HepG2 (cell line): ENCODE measurements around the gene ERRFI1. TPM values are rescaled to one million over a fixed set of nuclear protein-coding genes. Genes with fewer than 3 reads are reported as not detected.

ENCODE experiments used
- ATAC-seq: fragments of 200-7000 bp; cut with Tn5 transposase; 3 replicates; pipeline ENCODE4 v1.9.1; 2020; ENCODE audit warnings: mild to moderate bottlenecking, moderate library complexity
- BruUV-seq: library from RNA; stranded (reverse); fragments of 400-500 nt; replicated peaks from 2 replicates; lab custom pipeline; 2021; lab: Mats Ljungman, UMichigan
- CTCF ChIA-PET: fragments of 300-600 bp; formaldehyde crosslinking; extraction: SDS; loops from one replicate; lab custom pipeline; 2021; ENCODE audit warnings: low total read pairs, inconsistent platforms, low intra/inter-chr PET ratio; lab: Yijun Ruan, JAX
- POLR2A ChIA-PET: fragments of 350-600 bp; sonication (Branson Sonifier 250); formaldehyde crosslinking; loops from one replicate; lab custom pipeline; 2020; ENCODE audit warnings: antibody characterized with exemption, inconsistent platforms; lab: Yijun Ruan, JAX
- DNase-seq: peaks from one replicate; pipeline ENCODE4 v3.0.0-alpha.2; 2015; ENCODE audit warnings: low spot score
- FAIRE-seq: peaks from 3 replicates; lab custom pipeline; 2011; peaks lifted over from hg19 to GRCh38; lab: Jason Lieb, UNC
- H2AFZ ChIP-seq: one replicate; pipeline ENCODE4 v1.6.1; 2011; ENCODE audit warnings: low read length, inconsistent platforms
- H3K27ac ChIP-seq: fragments of 300-600 bp; 3 replicates; pipeline ENCODE4 v1.8.0; 2011; ENCODE audit warnings: mixed run types, mild to moderate bottlenecking, mixed read lengths, low read length, inconsistent platforms; ENCODE audit not compliant: insufficient read depth; ENCODE audit errors: extremely low read length
- H3K27me3 ChIP-seq, 2 experiments: fragments of 200-600 bp in 1 of 2; 2 replicates in 1 of 2; 3 replicates in 1 of 2; pipeline versions ENCODE4 v1.6.0 to v1.8.0; 2011; ENCODE audit warnings: low read length in 2 of 2, mild to moderate bottlenecking in 2 of 2, moderate library complexity in 2 of 2, inconsistent platforms in 1 of 2; ENCODE audit not compliant: insufficient read depth in 2 of 2, control insufficient read depth in 1 of 2
- H3K36me3 ChIP-seq, 2 experiments: fragments of 200-600 bp in 1 of 2; replicated peaks in 1 of 2; 2 replicates in 1 of 2; 3 replicates in 1 of 2; pipeline versions ENCODE4 v1.5.1 to v1.8.0; 2011; ENCODE audit warnings: low read length in 2 of 2, inconsistent platforms in 1 of 2; ENCODE audit not compliant: insufficient read depth in 2 of 2, control insufficient read depth in 1 of 2
- H3K4me1 ChIP-seq: 2 replicates; pipeline ENCODE4 v1.5.1; 2012; ENCODE audit warnings: low read length, inconsistent platforms; ENCODE audit not compliant: insufficient read depth
- H3K4me2 ChIP-seq: 2 replicates; pipeline ENCODE4 v1.6.0; 2011; ENCODE audit warnings: low read depth, low read length, inconsistent platforms
- H3K4me3 ChIP-seq, 3 experiments: fragments of 200-600 bp in 1 of 3; sonication (generic), shearing (Covaris generic) in 1 of 3; replicated peaks in 1 of 3; 2 replicates each; pipeline ENCODE4 v1.5.1; 2011 to 2016; ENCODE audit warnings: low read length in 3 of 3, inconsistent platforms in 2 of 3, low read depth in 2 of 3, mild to moderate bottlenecking in 2 of 3, control low read depth in 1 of 3, mixed read lengths in 1 of 3; ENCODE audit not compliant: insufficient read depth in 1 of 3
- H3K79me2 ChIP-seq: one replicate; pipeline ENCODE4 v1.6.1; 2011; ENCODE audit warnings: low read length, inconsistent platforms; ENCODE audit not compliant: insufficient read depth
- H3K9ac ChIP-seq: 2 replicates; pipeline ENCODE4 v1.6.0; 2011; ENCODE audit warnings: mild to moderate bottlenecking, low read depth, low read length, inconsistent platforms; ENCODE audit not compliant: insufficient read depth
- H3K9me3 ChIP-seq: 2 replicates; pipeline ENCODE4 v1.5.1; 2012; ENCODE audit warnings: mild to moderate bottlenecking, low read length
- H4K20me1 ChIP-seq: 2 replicates; pipeline ENCODE4 v1.6.0; 2011; ENCODE audit warnings: inconsistent platforms, mild to moderate bottlenecking, low read length, moderate library complexity; ENCODE audit not compliant: insufficient read depth
- CHD2 ChIP-seq: IDR thresholded peaks from 2 replicates; pipeline ENCODE4 v1.6.1; 2011; ENCODE audit warnings: low read depth, low read length, improper control_type of control experiment
- HNF4A ChIP-seq: sonication (generic); formaldehyde crosslinking; IDR thresholded peaks from 2 replicates; pipeline ENCODE4 v1.4.0; 2020; ENCODE audit warnings: missing genetic modification reagents
- HNRNPK ChIP-seq: fragments of 200-400 bp; formaldehyde crosslinking; IDR thresholded peaks from 2 replicates; pipeline ENCODE4 v1.6.1; 2018; ENCODE audit warnings: low read length, low read depth, moderate library complexity, mild to moderate bottlenecking; ENCODE audit not compliant: poor library complexity, severe bottlenecking
- IRF2 ChIP-seq: IDR thresholded peaks from 2 replicates; pipeline ENCODE4 v1.6.1; 2018; ENCODE audit warnings: missing genetic modification reagents, missing compliant biosample characterization
- KDM5A ChIP-seq: fragments of 200-600 bp; sonication (generic); IDR thresholded peaks from 2 replicates; pipeline ENCODE4 v1.7.0; 2018; ENCODE audit warnings: antibody characterized with exemption, mild to moderate bottlenecking, low read length, borderline replicate concordance
- MAZ ChIP-seq, 2 experiments: sonication (generic) in 1 of 2; formaldehyde crosslinking in 1 of 2; IDR thresholded peaks; 2 replicates each; pipeline versions ENCODE4 v1.5.0 to v1.6.1; 2012 to 2020; ENCODE audit warnings: low read depth in 2 of 2, mild to moderate bottlenecking in 2 of 2, borderline replicate concordance in 1 of 2, improper control_type of control experiment in 1 of 2, low read length in 1 of 2, missing genetic modification reagents in 1 of 2, moderate library complexity in 1 of 2
- NCOR1 ChIP-seq: fragments of 200-600 bp; sonication (generic); IDR thresholded peaks from 2 replicates; pipeline ENCODE4 v1.7.0; 2017; ENCODE audit warnings: antibody characterized with exemption, low read length, borderline replicate concordance
- NFIC ChIP-seq: IDR thresholded peaks from 2 replicates; pipeline ENCODE4 v1.6.1; 2012; ENCODE audit warnings: mild to moderate bottlenecking, low read length, inconsistent platforms
- RARG ChIP-seq: sonication (generic); formaldehyde crosslinking; IDR thresholded peaks from 2 replicates; pipeline ENCODE4 v1.4.0; 2020; ENCODE audit warnings: low read depth, mild to moderate bottlenecking, missing genetic modification reagents
- RBFOX2 ChIP-seq: fragments of 200-400 bp; formaldehyde crosslinking; IDR thresholded peaks from 2 replicates; pipeline ENCODE4 v1.6.1; 2017; ENCODE audit warnings: low read depth, mild to moderate bottlenecking, low read length
- RXRA ChIP-seq: sonication (generic); formaldehyde crosslinking; IDR thresholded peaks from 2 replicates; pipeline ENCODE4 v1.5.1; 2020; ENCODE audit warnings: missing genetic modification reagents
- SP5 ChIP-seq: IDR thresholded peaks from 2 replicates; pipeline ENCODE4 v1.6.1; 2016; ENCODE audit warnings: low read depth, borderline replicate concordance
- SSRP1 ChIP-seq: IDR thresholded peaks from 2 replicates; pipeline ENCODE4 v1.6.1; 2016; ENCODE audit warnings: control low read depth
- STAT6 ChIP-seq: sonication (generic); formaldehyde crosslinking; IDR thresholded peaks from 2 replicates; pipeline ENCODE4 v1.4.0; 2020; ENCODE audit warnings: missing genetic modification reagents, mild to moderate bottlenecking, borderline replicate concordance
- TBX2 ChIP-seq: sonication (generic); formaldehyde crosslinking; IDR thresholded peaks from 2 replicates; pipeline ENCODE4 v1.5.0; 2020; ENCODE audit warnings: missing genetic modification reagents, mild to moderate bottlenecking, borderline replicate concordance
- ZNF335 ChIP-seq: sonication (generic); formaldehyde crosslinking; IDR thresholded peaks from 2 replicates; pipeline ENCODE4 v1.4.0; 2020; ENCODE audit warnings: missing genetic modification reagents
- WGBS: methylation state at CpG from one replicate; pipeline ENCODE4 v1.1.6; 2017; ENCODE audit warnings: low lambda C conversion rate; 5-methylcytosine and 5-hydroxymethylcytosine counted together
- in situ Hi-C: cut with HindIII; loops from 2 replicates; pipeline ENCODE4 v1.10.0; 2017; ENCODE audit warnings: low pct_unique_long_range_greater_than_20kb; ENCODE audit not compliant: extremely low pct_ligation_motif_present
- intact Hi-C: fragments of 100-400 bp; cut with micrococcal nuclease; formaldehyde crosslinking; loops from one replicate; pipeline ENCODE4 v1.10.0; 2022; ENCODE audit not compliant: unreplicated experiment
- polyA plus RNA-seq, 8 experiments: library from polyadenylated mRNA; depleted of rRNA in 3 of 8; stranded (reverse) in 7 of 8; unstranded in 1 of 8; fragments of >200 nt; fragmentation: Illumina TruSeq in 4 of 8; extraction: Trizol in 4 of 8; gene quantifications; 2 replicates each; pipeline versions ENCODE4 v1.2.1 to v1.2.3, GENCODE V29; 2011 to 2016; ENCODE audit warnings: low read depth in 4 of 8, missing spikeins in 1 of 8, mixed read lengths in 1 of 8; ENCODE audit not compliant: insufficient read depth in 1 of 8
- total RNA-seq, 5 experiments: library from RNA; depleted of rRNA; stranded (reverse); fragments of >200 nt; fragmentation: Illumina TruSeq; extraction: Trizol; gene quantifications; 2 replicates each; pipeline ENCODE4 v1.2.3, GENCODE V29; 2016; ENCODE audit warnings: low read depth in 1 of 5
- TF ChIP-seq, protein P1 (sequence below): sonication (generic); formaldehyde crosslinking; IDR thresholded peaks from 2 replicates; pipeline ENCODE4 v1.8.1; 2022; ENCODE audit warnings: mild to moderate bottlenecking, missing genetic modification reagents
- TF ChIP-seq, protein P2 (sequence below): IDR thresholded peaks from 2 replicates; pipeline ENCODE4 v1.6.1; 2016; ENCODE audit warnings: missing compliant biosample characterization, missing genetic modification reagents, borderline replicate concordance

Gene ERRFI1
- total and polyA plus RNA-seq, 2 of the 13 experiments (the other 11 are each of a cell fraction or from before 2014, with no cell fraction given) = 84.4 to 753 TPM

DNA sequence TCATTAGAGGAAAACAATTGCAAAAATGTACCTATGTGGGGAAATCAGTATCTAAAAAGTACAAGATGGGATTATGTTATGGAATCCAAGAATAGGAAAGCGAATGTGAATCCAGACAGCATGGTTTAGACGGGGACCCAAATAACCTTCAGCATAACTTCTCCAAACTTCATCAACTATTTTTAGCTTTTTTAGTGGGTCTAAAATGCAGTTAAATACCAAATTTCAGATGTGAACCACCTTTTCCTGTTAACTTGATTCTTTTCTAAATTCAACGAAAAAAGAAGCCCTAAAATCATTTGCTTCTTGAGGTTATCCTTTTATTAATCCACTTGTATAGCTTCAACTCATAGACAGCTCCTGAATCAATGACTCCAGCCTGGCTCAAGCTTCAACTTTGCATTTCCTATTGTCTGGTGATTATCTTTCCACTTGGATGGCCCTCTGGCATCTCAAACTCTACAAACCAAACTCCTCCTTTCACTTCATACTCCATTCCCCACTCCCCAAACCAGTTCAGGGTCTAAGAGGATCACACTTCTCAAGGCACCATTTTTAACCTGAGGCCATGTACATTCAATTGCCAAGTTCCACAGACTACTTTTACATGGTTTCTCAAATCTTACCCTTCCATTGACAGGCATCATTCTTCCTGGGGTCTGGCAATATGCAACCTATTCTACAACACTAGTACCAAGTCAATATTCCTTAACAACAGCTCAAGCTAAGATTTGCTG lies 7.4 kb downstream of the ERRFI1 start:
- no peak for DNase-seq
- Histone ChIP-seq H2AFZ (no peak overlapping the region), H3K4me3 (peak overlapping the region; percentile 88 to 100 (median 94); a peak in 5 of 6 replicates), H3K9me3 (no peaks in the 10 kb centered on the region), H3K27me3 (no peaks in the 10 kb centered on the region; a peak in 1 of 5 replicates), H4K20me1 (peaks cover 100% of the 10 kb centered on the region), H3K4me2 (peak overlapping the region; percentile 74), H3K4me1 (peaks cover 74% of the 10 kb centered on the region), H3K9ac (peak overlapping the region; percentile 53), H3K79me2 (peaks cover 99% of the 10 kb centered on the region), H3K27ac (peak overlapping the region; percentile 60), H3K36me3 (peaks cover 13 to 60% of the 10 kb centered on the region in 2 experiments)
- POLR2A ChIA-PET = interaction anchor here (0.9 to 6.9 kb wide), 12 partner anchors 9 to 297 kb away, joined by 3 to 99 read pairs (median 6); partner anchors contain the start of gene ERRFI1
- BruUV-seq = no TSS peak
- in situ Hi-C loops = loop anchor here (10.0 kb wide), 1 partner anchor 296 kb away; the partner anchor contains the start of gene SLC45A1
- CTCF ChIA-PET = no interaction called here
- 24% methylated on average over 3 of the region's 3 CpGs for WGBS
- intact Hi-C loops = no loop called here
- no peak for ATAC-seq
- FAIRE-seq = no peak
- no peak for TF ChIP-seq CHD2
- no peak for TF ChIP-seq RARG (CRISPR knock-in tag)
- no peak for TF ChIP-seq SP5
- TF ChIP-seq SSRP1 (CRISPR knock-in tag) = peak; percentile 92; the same call in 1 of the 2 replicates
- no peak for TF ChIP-seq STAT6 (CRISPR knock-in tag)
- peak; percentile 42; the same call in 1 of the 2 replicates for TF ChIP-seq NFIC
- TF ChIP-seq HNF4A (CRISPR knock-in tag) = no peak
- TF ChIP-seq, protein P1, sequence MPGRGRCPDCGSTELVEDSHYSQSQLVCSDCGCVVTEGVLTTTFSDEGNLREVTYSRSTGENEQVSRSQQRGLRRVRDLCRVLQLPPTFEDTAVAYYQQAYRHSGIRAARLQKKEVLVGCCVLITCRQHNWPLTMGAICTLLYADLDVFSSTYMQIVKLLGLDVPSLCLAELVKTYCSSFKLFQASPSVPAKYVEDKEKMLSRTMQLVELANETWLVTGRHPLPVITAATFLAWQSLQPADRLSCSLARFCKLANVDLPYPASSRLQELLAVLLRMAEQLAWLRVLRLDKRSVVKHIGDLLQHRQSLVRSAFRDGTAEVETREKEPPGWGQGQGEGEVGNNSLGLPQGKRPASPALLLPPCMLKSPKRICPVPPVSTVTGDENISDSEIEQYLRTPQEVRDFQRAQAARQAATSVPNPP (CRISPR knock-in tag) = no peak
- TF ChIP-seq ZNF335 (CRISPR knock-in tag) = no peak
- no peak for TF ChIP-seq KDM5A
- TF ChIP-seq HNRNPK = peak; percentile 74
- no peak for TF ChIP-seq NCOR1
- TF ChIP-seq, protein P2, sequence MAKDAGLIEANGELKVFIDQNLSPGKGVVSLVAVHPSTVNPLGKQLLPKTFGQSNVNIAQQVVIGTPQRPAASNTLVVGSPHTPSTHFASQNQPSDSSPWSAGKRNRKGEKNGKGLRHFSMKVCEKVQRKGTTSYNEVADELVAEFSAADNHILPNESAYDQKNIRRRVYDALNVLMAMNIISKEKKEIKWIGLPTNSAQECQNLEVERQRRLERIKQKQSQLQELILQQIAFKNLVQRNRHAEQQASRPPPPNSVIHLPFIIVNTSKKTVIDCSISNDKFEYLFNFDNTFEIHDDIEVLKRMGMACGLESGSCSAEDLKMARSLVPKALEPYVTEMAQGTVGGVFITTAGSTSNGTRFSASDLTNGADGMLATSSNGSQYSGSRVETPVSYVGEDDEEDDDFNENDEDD (CRISPR knock-in tag) = no peak
- 0 out of 2 replicates have a peak, but pooled peaks have one; percentile 22 for TF ChIP-seq IRF2 (CRISPR knock-in tag)
- no peak for TF ChIP-seq RXRA
- TF ChIP-seq MAZ (IDR thresholded peaks at IDR 0.05; ENCODE audit: borderline replicate concordance, low read depth, low read length) = no peak
- no peak for TF ChIP-seq MAZ (CRISPR knock-in tag; IDR thresholded peaks at IDR 0.05; ENCODE audit: low read depth)
- TF ChIP-seq RBFOX2 = peak; percentile 95
- no peak for TF ChIP-seq TBX2 (CRISPR knock-in tag)
